RCC 7860 (cell line): ENCODE data around the gene GPR101.
"Not testable (repeated sequence)": the region's sequence is repeated elsewhere in the genome, so short reads cannot be mapped to it uniquely, and the experiment has no call there.

Source experiments
- DNase-seq: peaks from one replicate; pipeline ENCODE4 v3.0.0-alpha.2; 2015; ENCODE audit warnings: low spot score
- FAIRE-seq: peaks from 2 replicates; lab custom pipeline; 2012; peaks lifted over from hg19 to GRCh38; lab: Jason Lieb, UNC

The GPR101 gene

DNA sequence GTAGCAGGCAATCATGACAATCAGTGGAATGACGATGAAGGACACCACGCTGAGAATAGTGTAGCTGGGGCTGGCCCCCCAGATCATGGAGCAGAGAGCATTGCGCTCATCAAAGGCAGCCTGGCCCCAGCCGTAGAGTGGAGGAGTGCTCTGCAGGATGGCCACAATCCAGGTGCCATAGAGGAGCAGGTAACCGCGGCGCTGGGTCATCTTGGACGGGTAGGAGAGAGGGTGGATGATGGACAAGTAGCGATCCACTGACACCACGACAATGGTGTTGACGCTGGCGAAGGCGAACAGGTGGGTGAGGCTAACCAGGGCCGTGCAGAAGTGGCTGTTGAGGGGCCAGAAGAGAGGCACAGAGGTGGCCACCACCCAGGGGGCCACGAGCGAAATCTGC, 2.8 kb downstream of the GPR101 start:
- DNase-seq (no peak), FAIRE-seq (no peak)

DNA sequence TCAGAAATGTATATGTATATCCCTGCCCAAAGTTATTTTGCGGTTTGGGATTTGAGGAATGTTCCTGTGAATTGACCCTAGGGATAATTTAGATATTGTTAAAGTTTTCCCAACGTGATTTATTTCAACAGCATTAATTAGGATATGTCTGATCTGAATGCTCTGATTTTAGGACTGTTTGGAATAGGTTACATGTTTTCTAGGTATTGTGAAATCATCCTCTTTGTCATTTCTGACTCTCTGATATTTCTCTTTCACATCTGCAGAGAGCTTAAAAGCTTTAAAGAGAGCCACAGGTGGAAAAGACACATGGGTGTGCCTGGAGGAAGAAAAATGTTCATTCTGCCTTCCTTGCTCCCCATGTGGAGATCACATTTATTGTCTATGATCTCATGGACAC, 5.1 kb downstream of the GPR101 start:
- no peak for DNase-seq
- no peak for FAIRE-seq

DNA sequence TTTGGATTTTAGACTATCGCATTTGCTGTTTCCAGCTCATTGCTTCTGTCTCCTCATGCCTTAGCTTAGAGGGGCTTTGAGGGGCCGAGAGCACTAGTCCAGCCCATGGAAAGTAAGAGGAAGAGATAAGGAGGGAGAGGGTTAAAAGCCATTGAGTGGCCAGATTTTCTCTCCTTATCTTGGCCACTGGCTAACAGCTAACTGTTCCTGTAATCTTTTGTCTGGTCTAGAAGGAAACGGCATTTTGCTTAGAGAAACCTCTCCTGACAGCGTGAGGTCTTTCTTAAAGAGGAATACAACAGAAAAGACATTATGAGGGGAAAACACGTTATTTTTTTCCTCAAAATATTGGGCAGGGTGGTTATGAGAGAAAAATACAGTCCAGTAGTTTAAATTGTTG, 7.9 kb downstream of the GPR101 start:
- DNase-seq = no peak
- no peak for FAIRE-seq

DNA sequence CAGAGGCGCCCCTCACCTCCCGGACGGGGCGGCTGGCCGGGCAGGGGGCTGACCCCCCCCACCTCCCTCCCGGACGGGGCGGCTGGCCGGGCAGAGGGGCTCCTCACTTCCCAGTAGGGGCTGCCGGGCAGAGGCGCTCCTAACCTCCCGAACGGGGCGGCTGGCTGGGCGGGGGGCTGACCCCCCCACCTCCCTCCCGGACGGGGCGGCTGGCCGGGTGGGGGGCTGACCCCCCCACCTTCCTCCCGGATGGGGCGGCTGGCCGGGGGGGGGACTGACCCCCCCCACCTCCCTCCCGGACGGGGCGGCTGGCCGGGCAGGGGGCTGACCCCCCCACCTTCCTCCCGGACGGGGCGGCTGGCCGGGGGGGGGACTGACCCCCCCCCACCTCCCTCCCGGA, 33.6 kb downstream of the GPR101 start:
- not testable (repeated sequence) for FAIRE-seq

DNA sequence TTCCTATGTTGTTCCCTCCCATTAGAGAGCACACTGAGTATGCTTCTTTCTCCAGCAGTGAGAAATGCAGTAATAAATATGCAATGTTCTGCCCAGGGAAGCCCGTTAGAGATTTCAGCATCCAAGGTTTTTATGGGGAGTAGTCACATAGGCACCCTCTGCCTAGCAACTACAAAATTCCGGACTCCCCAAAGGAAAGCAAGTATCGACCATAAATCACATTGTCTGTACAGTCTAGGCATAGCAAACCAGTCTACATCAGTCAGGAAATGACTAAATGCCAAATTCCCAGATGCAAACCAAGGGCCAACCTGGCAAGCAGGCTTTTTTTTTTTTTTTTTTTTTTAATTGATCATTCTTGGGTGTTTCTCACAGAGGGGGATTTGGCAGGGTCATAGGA, 34.8 kb downstream of the GPR101 start:
- DNase-seq (no peak), FAIRE-seq (no peak)

More for the DNA sequence above, 33.6 kb downstream of the GPR101 start:
- not testable (repeated sequence) for DNase-seq
